GM12878 (cell line): Measurements from ENCODE around the gene LRRC8D.

Experiments
- CBFB ChIP-seq: IDR thresholded peaks from 2 replicates; pipeline ENCODE4 v1.6.1; 2016; ENCODE audit warnings: antibody characterized with exemption, low read depth
- JUND ChIP-seq: IDR thresholded peaks from 2 replicates; pipeline ENCODE4 v1.6.1; 2012; ENCODE audit warnings: low read depth, mild to moderate bottlenecking, low read length, improper control_type of control experiment, moderate library complexity
- NBN ChIP-seq: fragments of 450-650 bp; IDR thresholded peaks from 2 replicates; pipeline ENCODE4 v1.6.1; 2016
- SREBF2 ChIP-seq: IDR thresholded peaks from 2 replicates; pipeline ENCODE4 v1.6.1; 2012; ENCODE audit warnings: mild to moderate bottlenecking, low read length
- ZNF274 ChIP-seq: IDR thresholded peaks from one replicate; pipeline ENCODE4 v1.8.0; 2011; ENCODE audit not compliant: insufficient read length, insufficient read depth

GRCh38 chr1:89934461-89934860 lies 113.6 kb downstream of the LRRC8D start:
- TF ChIP-seq NBN (no peak), CBFB (no peak), ZNF274 (no peak), JUND (no peak), SREBF2 (no peak)
